ENCODE measurements around the gene IQSEC1.

Gene IQSEC1

DNA sequence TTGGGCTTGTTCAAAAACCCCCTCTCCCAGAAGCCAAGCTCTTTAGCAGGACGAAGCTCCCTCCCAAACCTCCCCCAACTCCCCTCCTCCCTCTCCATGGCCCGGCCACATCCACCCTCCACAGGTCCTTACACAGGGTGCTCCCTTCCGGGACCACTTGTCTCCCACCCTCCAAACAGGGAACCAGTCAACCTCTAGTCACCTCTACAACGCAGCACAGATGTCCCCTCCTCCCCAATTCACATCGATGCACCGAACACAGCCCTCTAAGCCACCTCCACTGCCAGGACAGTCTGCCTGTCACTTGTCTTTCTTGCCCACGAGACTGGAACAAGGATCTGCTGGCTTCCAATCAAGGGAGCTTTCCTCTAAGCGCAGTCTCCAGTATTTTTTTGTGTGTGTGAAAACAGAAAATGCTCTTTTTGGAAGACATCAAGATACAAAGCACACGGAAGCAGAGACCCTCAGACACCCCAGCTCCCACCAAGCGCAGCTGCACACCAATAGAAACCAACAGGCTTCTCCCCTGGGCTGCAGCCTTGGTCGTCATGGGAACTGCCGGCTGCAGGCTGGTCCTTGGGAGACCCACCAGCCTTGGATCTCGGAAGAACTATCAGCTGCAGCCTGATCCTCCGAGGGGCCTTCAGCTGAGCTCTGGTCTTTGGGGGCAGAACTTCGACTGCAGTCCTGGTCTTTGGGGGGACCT is 26.5 kb downstream of the IQSEC1 start:
- in situ Hi-C loops (cut with MboI; ENCODE audit: low pct_unique_long_range_greater_than_20kb, low sequenced_read_pairs, unreplicated experiment), result no loop called here
- no peak for TF ChIP-seq CTCF (IDR thresholded peaks at IDR 0.05; ENCODE audit: extremely low read depth, insufficient read depth, missing control alignments)
- peak; percentile 54 for DNase-seq (ENCODE audit: low spot score)

- in situ Hi-C loops (cut with MboI; ENCODE audit: low pct_unique_long_range_greater_than_20kb, low sequenced_read_pairs, unreplicated experiment), result no loop called here
- peak; percentile 87 for DNase-seq (ENCODE audit: low spot score)
- no peak for TF ChIP-seq CTCF (IDR thresholded peaks at IDR 0.05; ENCODE audit: extremely low read depth, insufficient read depth, missing control alignments)
Observed at GRCh38 chr3:13045904-13046568, 27.2 kb downstream of the IQSEC1 start.

- no peak for DNase-seq (ENCODE audit: low spot score)
- in situ Hi-C loops (cut with MboI; ENCODE audit: low pct_unique_long_range_greater_than_20kb, low sequenced_read_pairs, unreplicated experiment), result no loop called here
- no peak for TF ChIP-seq CTCF (IDR thresholded peaks at IDR 0.05; ENCODE audit: extremely low read depth, insufficient read depth, missing control alignments)
Observed at GRCh38 chr3:13045241-13045903, 27.9 kb downstream of the IQSEC1 start.

DNA sequence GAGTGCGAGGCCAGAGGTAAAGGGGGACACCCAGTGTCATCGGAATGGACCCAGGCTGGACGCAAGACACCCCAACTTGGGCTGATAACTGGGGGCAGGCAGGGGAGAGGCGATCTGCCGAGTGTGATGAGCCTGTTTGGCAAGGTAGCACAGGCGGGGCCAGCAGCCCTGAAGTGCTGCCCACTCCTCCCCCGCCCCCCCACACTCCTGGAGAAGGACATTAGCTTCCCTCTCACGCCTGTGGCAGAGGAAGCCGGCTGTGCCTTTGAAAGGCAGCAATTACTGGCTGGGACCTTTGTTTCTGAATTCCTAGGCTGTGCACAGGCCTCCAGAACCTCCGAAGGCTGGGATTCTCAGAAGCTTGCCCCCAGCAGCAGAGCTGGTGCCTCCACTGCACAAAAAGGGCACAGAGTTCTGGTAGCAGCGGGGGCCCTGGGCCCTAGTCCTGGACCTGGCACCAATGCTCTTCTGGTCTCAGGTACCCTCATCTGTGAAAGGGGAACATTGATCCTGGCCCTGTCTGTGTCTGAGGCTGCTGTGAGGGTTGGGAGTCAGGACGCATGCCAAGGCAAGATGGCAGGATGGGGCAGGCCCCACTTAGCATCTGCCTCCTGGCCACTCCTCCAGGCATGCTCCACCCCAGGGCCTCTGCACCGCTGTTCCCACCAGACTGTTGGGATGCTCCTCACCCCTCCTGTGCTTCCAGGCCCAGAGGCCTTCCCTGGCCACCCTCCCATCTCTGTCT is 28.6 kb downstream of the IQSEC1 start:
- in situ Hi-C loops (cut with MboI; ENCODE audit: low pct_unique_long_range_greater_than_20kb, low sequenced_read_pairs, unreplicated experiment), result no loop called here
- DNase-seq (ENCODE audit: low spot score), result no peak
- no peak for TF ChIP-seq CTCF (IDR thresholded peaks at IDR 0.05; ENCODE audit: extremely low read depth, insufficient read depth, missing control alignments)

GRCh38 chr3:13043656-13044055 is 29.6 kb downstream of the IQSEC1 start:
- in situ Hi-C loops (cut with MboI; ENCODE audit: low pct_unique_long_range_greater_than_20kb, low sequenced_read_pairs, unreplicated experiment), result no loop called here
- no peak for TF ChIP-seq CTCF (IDR thresholded peaks at IDR 0.05; ENCODE audit: extremely low read depth, insufficient read depth, missing control alignments)
- DNase-seq (ENCODE audit: low spot score), result no peak

GRCh38 chr3:13042715-13043271 is 30.4 kb downstream of the IQSEC1 start:
- no peak for TF ChIP-seq CTCF (IDR thresholded peaks at IDR 0.05; ENCODE audit: extremely low read depth, insufficient read depth, missing control alignments)
- in situ Hi-C loops (cut with MboI; ENCODE audit: low pct_unique_long_range_greater_than_20kb, low sequenced_read_pairs, unreplicated experiment), result no loop called here
- DNase-seq (ENCODE audit: low spot score), result no peak
